Sigmoid colon (tissue), 3 donors: ENCODE data around the gene FTCD.

Source experiments
- CTCF ChIP-seq, 4 experiments: fragments of 450-650 bp in 3 of 4; fragments of 200-600 bp in 1 of 4; IDR thresholded peaks; one replicate each; pipeline ENCODE4 v1.5.1; 2016 to 2019; ENCODE audit warnings: antibody characterized with exemption in 4 of 4, mild to moderate bottlenecking in 3 of 4, moderate library complexity in 2 of 4
- POLR2A ChIP-seq, 2 donors: fragments of 450-650 bp; IDR thresholded peaks; one replicate each; pipeline ENCODE4 v1.6.1; 2016; ENCODE audit warnings: antibody characterized with exemption in 2 of 2, mild to moderate bottlenecking in 2 of 2, moderate library complexity in 2 of 2

- no peak for TF ChIP-seq CTCF (IDR thresholded peaks at IDR 0.05)
- no peak for TF ChIP-seq POLR2A (IDR thresholded peaks at IDR 0.05)
Observed at GRCh38 chr21:46151989-46152926, 3.1 kb downstream of the FTCD start.
